ENCODE measurements around the gene FAM216B.

FAM216B gene

GRCh38 chr13:42747399-42747873 is 33.9 kb upstream of the FAM216B start:
- Histone ChIP-seq H3K79me1 (replicated peaks; ENCODE audit: low read length, poor library complexity, severe bottlenecking) (no peaks in the 10 kb centered on the region), H3K4me2 (ENCODE audit: low read length, poor library complexity, severe bottlenecking) (no peak overlapping the region), H2AK5ac (ENCODE audit: low read length, severe bottlenecking) (no peak overlapping the region), H3K9ac (ENCODE audit: low read length) (peak overlapping the region; percentile 56), H3K4me3 (ENCODE audit: insufficient read depth in 1 of 2, low read depth in 1 of 2, low read length in 2 of 2) (no peak overlapping the region), H3K27ac (ENCODE audit: low read length, poor library complexity, severe bottlenecking) (peak overlapping the region; percentile 60), H3K27me3 (ENCODE audit: control insufficient read depth in 1 of 2, insufficient read depth in 1 of 2, low read length in 2 of 2) (no peaks in the 10 kb centered on the region), H2AFZ (ENCODE audit: low read depth, low read length) (no peak overlapping the region), H3K4ac (ENCODE audit: low read depth in 1 of 2, low read length in 2 of 2) (no peak overlapping the region), H2BK5ac (ENCODE audit: low read depth, low read length, poor library complexity, severe bottlenecking) (no peak overlapping the region), H3K18ac (ENCODE audit: low read depth in 1 of 2, low read length in 2 of 2) (peak overlapping the region in 1 of 2 experiments; percentile 82), H3K23ac (ENCODE audit: low read length in 2 of 2) (no peak overlapping the region), H2BK12ac (ENCODE audit: low read length in 2 of 2) (peak overlapping the region in 1 of 2 experiments; percentile 70), H3K36me3 (ENCODE audit: control insufficient read depth in 1 of 2, insufficient read depth in 2 of 2, low read depth in 1 of 2, low read length in 2 of 2) (peaks cover 0 to 4% of the 10 kb centered on the region in 2 experiments), H3K4me1 (ENCODE audit: control insufficient read depth, insufficient read depth, low read depth, low read length) (peaks cover 5% of the 10 kb centered on the region), H2BK120ac (ENCODE audit: low read depth, low read length) (no peak overlapping the region), H3K14ac (ENCODE audit: low read length in 2 of 2) (no peak overlapping the region), H4K8ac (ENCODE audit: low read length) (peak overlapping the region; percentile 65), H3K9me3 (ENCODE audit: control insufficient read depth, low read length) (no peaks in the 10 kb centered on the region), H4K91ac (ENCODE audit: low read length) (no peak overlapping the region), H2BK15ac (ENCODE audit: low read depth, poor library complexity, severe bottlenecking) (no peak overlapping the region)
- peak; percentile 100 for DNase-seq
- 1% methylated on average over 2 of the region's 4 CpGs for WGBS

GRCh38 chr13:42750794-42751193 is 30.6 kb upstream of the FAM216B start:
- Histone ChIP-seq H3K27me3 (ENCODE audit: control insufficient read depth in 1 of 2, insufficient read depth in 1 of 2, low read length in 2 of 2) (no peaks in the 10 kb centered on the region), H3K79me1 (replicated peaks; ENCODE audit: low read length, poor library complexity, severe bottlenecking) (no peaks in the 10 kb centered on the region), H3K18ac (ENCODE audit: low read depth in 1 of 2, low read length in 2 of 2) (peak overlapping the region; percentile 19 to 58)

GRCh38 chr13:42751693-42752092 is 29.7 kb upstream of the FAM216B start:
- H3K4me1 ChIP-seq (ENCODE audit: control insufficient read depth, insufficient read depth, low read depth, low read length): peaks cover 3% of the 10 kb centered on the region
- no peak overlapping the region for H2BK12ac ChIP-seq (ENCODE audit: low read length in 2 of 2)
- no peak overlapping the region for H4K8ac ChIP-seq (ENCODE audit: low read length)
- no peak overlapping the region for H3K23ac ChIP-seq (ENCODE audit: low read length in 2 of 2)
- H3K27ac ChIP-seq (ENCODE audit: low read length, poor library complexity, severe bottlenecking): no peak overlapping the region
- no peaks in the 10 kb centered on the region for H3K27me3 ChIP-seq (ENCODE audit: control insufficient read depth in 1 of 2, insufficient read depth in 1 of 2, low read length in 2 of 2)
- no peak overlapping the region for H3K4me3 ChIP-seq (ENCODE audit: insufficient read depth in 1 of 2, low read depth in 1 of 2, low read length in 2 of 2)
- no peak overlapping the region for H2BK120ac ChIP-seq (ENCODE audit: low read depth, low read length)
- H3K9me3 ChIP-seq (ENCODE audit: control insufficient read depth, low read length): no peaks in the 10 kb centered on the region
- no peak overlapping the region for H2AK5ac ChIP-seq (ENCODE audit: low read length, severe bottlenecking)
- H2BK15ac ChIP-seq (ENCODE audit: low read depth, poor library complexity, severe bottlenecking): no peak overlapping the region
- no peak overlapping the region for H3K14ac ChIP-seq (ENCODE audit: low read length in 2 of 2)
- DNase-seq: no peak
- no peak overlapping the region for H2BK5ac ChIP-seq (ENCODE audit: low read depth, low read length, poor library complexity, severe bottlenecking)
- no peak overlapping the region for H2AFZ ChIP-seq (ENCODE audit: low read depth, low read length)
- H3K36me3 ChIP-seq (ENCODE audit: control insufficient read depth in 1 of 2, insufficient read depth in 2 of 2, low read depth in 1 of 2, low read length in 2 of 2): no peaks in the 10 kb centered on the region
- no peak overlapping the region for H4K91ac ChIP-seq (ENCODE audit: low read length)
- H3K4me2 ChIP-seq (ENCODE audit: low read length, poor library complexity, severe bottlenecking): no peak overlapping the region
- H3K9ac ChIP-seq (ENCODE audit: low read length): no peak overlapping the region
- no peak overlapping the region for H3K18ac ChIP-seq (ENCODE audit: low read depth in 1 of 2, low read length in 2 of 2)
- whole genome bisulfite sequencing: 100% methylated on average over 1 of the region's 3 CpGs
- H3K4ac ChIP-seq (ENCODE audit: low read depth in 1 of 2, low read length in 2 of 2): no peak overlapping the region
- no peaks in the 10 kb centered on the region for H3K79me1 ChIP-seq (replicated peaks; ENCODE audit: low read length, poor library complexity, severe bottlenecking)

More at GRCh38 chr13:42750794-42751193, 30.6 kb upstream of the FAM216B start:
- Histone ChIP-seq H3K14ac (ENCODE audit: low read length in 2 of 2) (no peak overlapping the region), H2BK15ac (ENCODE audit: low read depth, poor library complexity, severe bottlenecking) (no peak overlapping the region), H3K4me3 (ENCODE audit: insufficient read depth in 1 of 2, low read depth in 1 of 2, low read length in 2 of 2) (no peak overlapping the region), H2AK5ac (ENCODE audit: low read length, severe bottlenecking) (no peak overlapping the region), H3K27ac (ENCODE audit: low read length, poor library complexity, severe bottlenecking) (no peak overlapping the region), H2BK120ac (ENCODE audit: low read depth, low read length) (no peak overlapping the region), H2BK12ac (ENCODE audit: low read length in 2 of 2) (peak overlapping the region in 1 of 2 experiments; percentile 88), H3K4me2 (ENCODE audit: low read length, poor library complexity, severe bottlenecking) (no peak overlapping the region), H3K23ac (ENCODE audit: low read length in 2 of 2) (no peak overlapping the region), H3K9me3 (ENCODE audit: control insufficient read depth, low read length) (no peaks in the 10 kb centered on the region), H2AFZ (ENCODE audit: low read depth, low read length) (no peak overlapping the region), H3K4me1 (ENCODE audit: control insufficient read depth, insufficient read depth, low read depth, low read length) (peaks cover 3% of the 10 kb centered on the region), H3K4ac (ENCODE audit: low read depth in 1 of 2, low read length in 2 of 2) (peak overlapping the region in 1 of 2 experiments; percentile 49), H3K36me3 (ENCODE audit: control insufficient read depth in 1 of 2, insufficient read depth in 2 of 2, low read depth in 1 of 2, low read length in 2 of 2) (no peaks in the 10 kb centered on the region), H4K8ac (ENCODE audit: low read length) (no peak overlapping the region), H4K91ac (ENCODE audit: low read length) (no peak overlapping the region), H3K9ac (ENCODE audit: low read length) (no peak overlapping the region), H2BK5ac (ENCODE audit: low read depth, low read length, poor library complexity, severe bottlenecking) (no peak overlapping the region)
- DNase-seq: no peak
- 65% methylated on average over 4 of the region's 5 CpGs for WGBS

GRCh38 chr13:42752731-42753130 is 28.7 kb upstream of the FAM216B start:
- no peaks in the 10 kb centered on the region for H3K79me1 ChIP-seq (replicated peaks; ENCODE audit: low read length, poor library complexity, severe bottlenecking)
- no peak overlapping the region for H3K23ac ChIP-seq (ENCODE audit: low read length in 2 of 2)
- no peak overlapping the region for H2AK5ac ChIP-seq (ENCODE audit: low read length, severe bottlenecking)
- H3K14ac ChIP-seq (ENCODE audit: low read length in 2 of 2): no peak overlapping the region
- peaks cover under 1% of the 10 kb centered on the region for H3K4me1 ChIP-seq (ENCODE audit: control insufficient read depth, insufficient read depth, low read depth, low read length)
- no peak overlapping the region for H3K4me2 ChIP-seq (ENCODE audit: low read length, poor library complexity, severe bottlenecking)
- H3K4ac ChIP-seq (ENCODE audit: low read depth in 1 of 2, low read length in 2 of 2): no peak overlapping the region
- H3K9ac ChIP-seq (ENCODE audit: low read length): no peak overlapping the region
- no peak overlapping the region for H4K91ac ChIP-seq (ENCODE audit: low read length)
- peak; percentile 36 for DNase-seq
- H2BK15ac ChIP-seq (ENCODE audit: low read depth, poor library complexity, severe bottlenecking): no peak overlapping the region
- no peaks in the 10 kb centered on the region for H3K27me3 ChIP-seq (ENCODE audit: control insufficient read depth in 1 of 2, insufficient read depth in 1 of 2, low read length in 2 of 2)
- H3K9me3 ChIP-seq (ENCODE audit: control insufficient read depth, low read length): no peaks in the 10 kb centered on the region
- no peak overlapping the region for H2BK5ac ChIP-seq (ENCODE audit: low read depth, low read length, poor library complexity, severe bottlenecking)
- WGBS: 74% methylated on average over 2 of the region's 2 CpGs
- no peak overlapping the region for H3K27ac ChIP-seq (ENCODE audit: low read length, poor library complexity, severe bottlenecking)
- no peak overlapping the region for H4K8ac ChIP-seq (ENCODE audit: low read length)
- peaks cover 0 to 5% of the 10 kb centered on the region in 2 experiments for H3K36me3 ChIP-seq (ENCODE audit: control insufficient read depth in 1 of 2, insufficient read depth in 2 of 2, low read depth in 1 of 2, low read length in 2 of 2)
- H2BK120ac ChIP-seq (ENCODE audit: low read depth, low read length): no peak overlapping the region
- no peak overlapping the region for H2BK12ac ChIP-seq (ENCODE audit: low read length in 2 of 2)
- H3K4me3 ChIP-seq (ENCODE audit: insufficient read depth in 1 of 2, low read depth in 1 of 2, low read length in 2 of 2): no peak overlapping the region
- H3K18ac ChIP-seq (ENCODE audit: low read depth in 1 of 2, low read length in 2 of 2): peak overlapping the region in 1 of 2 experiments; percentile 30
- H2AFZ ChIP-seq (ENCODE audit: low read depth, low read length): no peak overlapping the region

Measured in mesenchymal stem cell (in vitro differentiated cells and primary cell).